GM21515 (cell line): ENCODE data around the gene PEX14.

Source experiments
- ATAC-seq: cut with Tn5 transposase; IDR thresholded peaks from one replicate; pipeline ENCODE4 v1.9.1; 2021; ENCODE audit not compliant: unreplicated experiment

Gene PEX14

DNA sequence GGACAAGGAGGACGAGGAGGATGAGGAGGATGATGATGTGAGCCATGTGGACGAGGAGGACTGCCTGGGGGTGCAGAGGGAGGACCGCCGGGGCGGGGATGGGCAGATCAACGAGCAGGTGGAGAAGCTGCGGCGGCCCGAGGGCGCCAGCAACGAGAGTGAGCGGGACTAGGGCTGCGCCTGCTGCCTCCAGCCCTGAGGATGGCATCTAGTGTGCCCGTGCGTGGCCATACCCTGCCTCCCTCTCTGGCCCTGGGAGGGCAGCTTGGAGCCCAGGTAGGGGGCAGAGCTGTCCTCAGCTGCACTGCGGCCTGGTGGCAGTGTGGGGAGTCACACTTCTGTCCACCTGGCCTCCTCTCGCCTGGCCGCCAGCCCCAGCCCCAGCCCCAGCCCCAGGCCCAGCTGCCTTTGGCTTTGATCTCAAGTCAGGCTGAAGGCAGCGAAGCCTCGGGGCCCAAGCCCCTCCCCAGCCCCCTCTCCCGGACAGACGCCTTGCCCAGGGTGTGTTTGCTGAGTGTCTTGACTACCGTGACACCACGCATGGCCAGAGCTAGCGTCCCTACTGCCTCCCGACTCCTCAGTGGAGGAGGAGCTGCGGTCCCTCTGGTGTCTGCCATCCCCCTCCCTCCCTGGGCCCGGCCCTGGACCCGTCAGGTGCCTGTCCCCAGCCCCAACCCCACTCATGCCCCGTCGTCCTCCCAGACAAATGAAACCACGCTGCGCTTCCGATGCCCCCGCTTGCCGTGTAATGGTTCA is 155.2 kb downstream of the PEX14 start:
- no peak for ATAC-seq

DNA sequence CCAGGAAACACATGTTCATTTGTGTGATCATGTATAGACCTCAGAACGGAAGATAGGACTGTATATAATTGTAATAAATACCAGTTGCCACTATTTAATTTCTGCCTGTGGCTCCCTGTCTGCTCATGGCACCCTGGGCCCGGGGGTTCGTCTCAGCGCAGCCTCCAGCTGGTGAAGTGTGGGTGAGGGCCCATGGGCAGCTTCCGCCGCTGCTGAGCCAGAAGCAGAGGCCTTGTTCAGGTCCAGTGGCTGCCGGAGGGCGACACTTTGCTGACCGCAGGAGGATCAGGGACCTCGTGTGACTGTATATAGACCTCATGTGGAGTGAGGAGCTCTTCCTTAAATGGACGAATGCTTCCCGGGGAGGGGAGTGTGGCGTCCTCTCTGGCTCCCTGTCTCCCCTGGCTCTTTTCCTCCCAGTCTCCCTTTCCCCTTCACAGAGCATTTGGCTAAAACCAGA is 155.9 kb downstream of the PEX14 start:
- no peak for ATAC-seq

GRCh38 chr1:10631121-10631810 is 156.5 kb downstream of the PEX14 start:
- ATAC-seq: no peak

- ATAC-seq: no peak
These were observed 157.3 kb downstream of the PEX14 start for GRCh38 chr1:10631811-10632593.

DNA sequence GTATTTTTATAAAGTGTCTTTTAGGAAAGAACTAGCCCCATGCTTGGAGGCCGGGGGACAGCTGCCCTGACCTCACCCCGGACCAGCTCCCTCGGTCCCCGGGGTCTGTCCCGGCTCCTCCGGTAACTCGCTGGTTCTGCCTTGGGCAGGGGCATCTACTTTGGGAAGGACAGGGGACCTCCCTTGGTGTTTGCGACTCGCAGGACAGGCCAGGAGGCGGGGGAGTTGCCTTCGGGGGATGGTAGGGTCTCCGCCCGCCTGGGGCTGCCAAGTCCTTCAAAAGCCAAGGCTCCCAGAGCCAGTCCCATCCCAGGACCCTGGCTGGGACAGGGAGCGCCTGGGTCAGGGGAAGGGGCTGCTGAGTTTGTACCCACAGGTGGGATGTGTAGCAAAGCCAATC is 157.9 kb downstream of the PEX14 start:
- no peak for ATAC-seq

- ATAC-seq: no peak
These were observed 158.7 kb downstream of the PEX14 start for GRCh38 chr1:10633416-10633815.

DNA sequence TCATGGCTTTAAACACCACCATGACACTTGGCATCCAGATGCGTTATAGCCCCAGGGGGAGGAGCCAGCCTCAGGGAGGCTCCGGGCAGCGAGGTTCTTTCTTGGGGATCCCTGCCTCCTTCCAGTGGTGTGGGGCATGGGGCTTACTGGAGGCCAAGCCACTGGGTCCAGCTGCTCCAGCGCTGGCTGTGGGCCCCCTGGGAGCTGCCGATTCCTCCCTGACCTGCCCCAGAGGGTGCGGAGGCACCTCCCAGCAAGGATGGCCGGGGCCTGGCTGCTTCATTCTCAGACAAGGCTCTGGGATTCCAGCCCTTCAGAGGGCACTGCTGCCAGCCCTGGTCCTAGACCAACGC is 159.3 kb downstream of the PEX14 start:
- no peak for ATAC-seq

DNA sequence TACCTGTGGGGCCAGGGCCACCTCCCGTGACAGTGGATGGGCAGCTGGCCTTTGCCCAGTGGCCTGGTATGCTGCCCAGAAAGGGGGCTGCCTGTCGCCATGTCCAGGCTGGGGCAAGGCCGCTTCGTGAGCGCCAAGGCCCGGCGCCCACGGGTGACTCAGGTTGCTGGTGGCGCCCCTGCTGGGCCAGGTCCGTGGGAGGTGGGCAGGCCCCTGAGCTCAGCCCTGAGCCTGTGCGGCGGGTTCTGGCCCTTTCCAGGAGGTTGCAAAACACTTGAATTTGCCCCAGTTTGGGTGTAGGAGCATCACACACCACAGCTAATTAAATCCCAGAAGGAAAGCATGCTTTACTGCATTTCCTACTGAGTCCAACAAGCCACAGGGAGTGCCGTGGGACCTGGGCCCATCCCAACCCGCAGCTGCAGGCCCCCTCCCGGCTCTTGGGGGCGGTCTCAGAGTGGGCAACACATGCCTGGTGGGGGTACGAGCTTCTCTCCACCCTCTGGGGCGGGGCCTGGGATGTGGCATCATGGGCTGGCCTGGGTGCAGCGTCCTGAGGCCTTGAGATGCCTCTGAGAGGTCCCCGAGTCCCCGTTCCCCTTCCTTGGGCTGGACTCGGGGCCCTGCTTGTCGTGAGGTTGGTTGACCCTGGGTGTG is 159.8 kb downstream of the PEX14 start:
- no peak for ATAC-seq

DNA sequence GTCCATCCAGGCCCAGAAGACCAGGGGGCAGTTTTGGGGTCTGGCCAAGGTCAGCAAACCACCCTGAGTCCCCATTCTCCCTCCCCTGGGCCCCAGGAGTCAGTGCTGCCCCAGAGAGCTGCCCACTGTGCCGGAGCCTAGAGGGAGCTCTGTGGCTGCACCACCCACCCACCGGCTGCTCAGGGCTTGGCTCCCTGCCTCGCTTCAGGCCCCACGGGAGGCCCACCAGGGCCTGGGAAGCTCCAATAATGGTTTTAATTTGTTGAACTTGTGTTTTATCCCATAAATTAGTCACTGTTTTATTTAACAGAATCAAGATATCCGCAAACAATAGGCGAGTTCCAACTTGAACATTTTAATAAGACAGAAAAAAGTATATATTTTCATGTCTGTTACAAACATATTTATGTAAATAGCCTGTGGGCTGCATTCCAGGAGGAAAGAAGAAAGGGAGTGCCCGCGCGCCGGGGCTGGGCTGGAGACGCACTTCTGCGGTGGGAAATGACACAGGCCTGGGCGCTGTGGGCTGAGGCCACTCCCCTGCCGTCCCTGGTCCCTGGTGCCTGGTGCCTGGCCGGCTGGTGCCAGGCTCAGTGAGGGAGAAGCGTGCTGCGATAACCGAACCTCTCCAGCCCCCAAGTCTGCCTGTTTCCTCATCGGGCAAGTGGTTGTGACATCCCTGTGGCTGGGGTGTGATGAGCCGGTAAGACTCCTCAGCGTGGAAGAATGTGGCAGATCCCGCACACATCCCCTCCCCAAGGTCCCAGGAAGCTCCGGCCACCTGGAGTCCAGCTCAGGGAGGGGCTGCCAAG is 160.5 kb downstream of the PEX14 start:
- ATAC-seq: no peak

- ATAC-seq: no peak
These were observed 161.2 kb downstream of the PEX14 start for GRCh38 chr1:10635992-10636391.

GRCh38 chr1:10637400-10637799 is 162.7 kb downstream of the PEX14 start:
- ATAC-seq: no peak

GRCh38 chr1:10637834-10638558 is 163.2 kb downstream of the PEX14 start:
- no peak for ATAC-seq

DNA sequence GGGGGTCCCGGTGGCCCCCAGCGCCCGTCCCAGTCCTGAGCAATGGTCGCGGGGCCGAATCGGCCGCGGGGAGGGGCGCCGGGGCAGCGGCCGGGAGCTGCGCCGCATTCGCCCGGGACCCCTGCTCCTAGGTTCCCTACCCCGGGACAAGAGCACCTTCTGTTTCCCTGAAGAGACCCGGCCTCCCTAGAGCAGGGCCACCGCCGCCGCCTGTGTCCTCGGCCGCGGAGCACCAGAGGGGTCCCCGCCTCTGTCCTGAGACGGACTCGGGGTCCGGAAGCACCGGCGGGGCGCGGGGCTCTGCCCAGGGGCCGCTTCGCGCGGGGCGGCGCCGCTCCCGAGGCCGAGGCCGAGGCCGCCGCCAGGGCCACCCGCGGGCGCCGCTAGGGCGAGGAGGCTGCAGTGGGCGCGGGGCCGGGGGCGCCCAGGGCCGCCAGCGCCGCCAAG is 163.8 kb downstream of the PEX14 start:
- ATAC-seq: no peak

GRCh38 chr1:10639011-10639774 is 164.4 kb downstream of the PEX14 start:
- no peak for ATAC-seq

DNA sequence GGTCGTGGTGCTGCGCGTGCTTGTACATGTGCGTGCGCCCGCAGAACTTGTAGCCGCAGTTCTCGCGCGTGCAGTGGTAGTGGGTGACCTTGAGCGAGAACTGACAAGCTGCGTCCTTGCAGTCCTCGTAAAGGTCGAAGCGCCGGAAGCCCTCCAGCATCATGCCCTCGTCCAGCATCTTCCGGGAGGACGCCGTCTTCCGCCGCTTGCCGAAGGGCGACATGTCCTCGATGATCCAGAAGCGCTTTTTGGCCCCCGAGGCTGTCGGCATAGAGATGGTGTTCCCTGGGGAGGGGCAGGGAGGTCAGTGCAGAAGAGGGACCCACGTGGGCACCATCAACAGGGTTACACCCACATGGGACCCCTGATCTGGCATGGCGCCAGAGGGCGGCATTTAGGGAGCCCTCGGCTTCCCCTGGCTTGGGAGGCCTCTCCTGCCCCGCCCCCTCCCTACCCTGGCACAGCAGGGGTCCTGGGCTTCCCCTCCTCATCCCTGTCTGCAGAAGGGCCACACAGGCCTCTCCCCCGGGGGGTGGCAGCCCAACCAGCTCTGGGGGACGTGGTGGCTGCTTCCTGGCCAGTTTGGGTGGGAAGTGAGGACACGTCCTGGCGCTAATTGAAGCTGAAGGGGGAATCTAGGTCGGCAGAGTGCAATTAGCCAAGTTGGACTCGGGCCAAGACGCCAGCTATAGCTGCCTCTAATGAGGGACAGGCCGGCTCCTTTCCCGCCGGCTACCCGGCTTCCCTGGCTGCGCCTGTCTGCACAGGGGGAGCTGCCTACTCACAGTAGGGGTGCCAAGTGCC is 165.2 kb downstream of the PEX14 start:
- ATAC-seq: no peak

- no peak for ATAC-seq
These were observed 166.2 kb downstream of the PEX14 start for GRCh38 chr1:10640843-10641553.

GRCh38 chr1:10641976-10642375 is 167.2 kb downstream of the PEX14 start:
- ATAC-seq: no peak
